Chondrocyte (in vitro differentiated cells): Measurements from ENCODE around the gene MYO5C. TPM values are rescaled to one million over a fixed set of nuclear protein-coding genes. Genes with fewer than 3 reads are reported as not detected.
"Not testable (repeated sequence)": the region's sequence is repeated elsewhere in the genome, so short reads cannot be mapped to it uniquely, and the experiment has no call there.

ENCODE experiments used
- DNase-seq: peaks from one replicate; pipeline ENCODE4 v3.0.0; 2021; ENCODE audit warnings: mixed read lengths, low spot score
- H3K27ac Mint-ChIP-seq: one replicate; pipeline ENCODE4 v1.8.0; 2021; ENCODE audit warnings: mild to moderate bottlenecking, moderate library complexity, mixed read lengths; ENCODE audit not compliant: unreplicated experiment
- H3K27me3 Mint-ChIP-seq: 2 replicates; pipeline ENCODE4 v1.8.0; 2021; ENCODE audit warnings: low read depth, mixed read lengths
- H3K36me3 Mint-ChIP-seq: 2 replicates; pipeline ENCODE4 v1.8.0; 2021; ENCODE audit warnings: low read depth, mixed read lengths
- H3K4me1 Mint-ChIP-seq: 2 replicates; pipeline ENCODE4 v1.8.0; 2021; ENCODE audit warnings: low read depth, mild to moderate bottlenecking, mixed read lengths
- H3K4me3 Mint-ChIP-seq: one replicate; pipeline ENCODE4 v1.8.0; 2021; ENCODE audit warnings: mild to moderate bottlenecking, moderate library complexity, mixed read lengths; ENCODE audit not compliant: unreplicated experiment
- H3K9me3 Mint-ChIP-seq: 2 replicates; pipeline ENCODE4 v1.8.0; 2021; ENCODE audit warnings: low read depth, mixed read lengths
- CTCF ChIP-seq: fragments of 200-600 bp; sonication (generic); IDR thresholded peaks from 2 replicates; pipeline ENCODE4 v1.5.0; 2021; ENCODE audit warnings: antibody characterized with exemption, mild to moderate bottlenecking, moderate library complexity
- total RNA-seq: library from RNA; stranded (reverse); gene quantifications from 3 replicates; pipeline ENCODE4 v1.2.1, GENCODE V29; 2021

Gene MYO5C
- total RNA-seq, 1 donor from 2014 or later, result 1.4 TPM

GRCh38 chr15:52179278-52180195 is 116.1 kb downstream of the MYO5C start:
- H3K4me1 Mint-ChIP-seq, result peaks cover 12% of the 10 kb centered on the region
- peak overlapping the region; percentile 84 for H3K4me3 Mint-ChIP-seq
- TF ChIP-seq CTCF, result no peak
- H3K27ac Mint-ChIP-seq, result peak overlapping the region; percentile 93
- no peaks in the 10 kb centered on the region for H3K36me3 Mint-ChIP-seq
- DNase-seq, result no peak
- H3K27me3 Mint-ChIP-seq, result no peaks in the 10 kb centered on the region
- no peaks in the 10 kb centered on the region for H3K9me3 Mint-ChIP-seq

GRCh38 chr15:52178765-52179164 is 116.8 kb downstream of the MYO5C start:
- no peak for DNase-seq
- TF ChIP-seq CTCF, result no peak
- peak overlapping the region; percentile 89 for H3K27ac Mint-ChIP-seq
- no peaks in the 10 kb centered on the region for H3K36me3 Mint-ChIP-seq
- H3K4me3 Mint-ChIP-seq, result peak overlapping the region; percentile 84
- H3K4me1 Mint-ChIP-seq, result peaks cover 12% of the 10 kb centered on the region
- no peaks in the 10 kb centered on the region for H3K9me3 Mint-ChIP-seq
- H3K27me3 Mint-ChIP-seq, result no peaks in the 10 kb centered on the region

- Mint-ChIP-seq H3K36me3 (no peaks in the 10 kb centered on the region), H3K9me3 (no peaks in the 10 kb centered on the region), H3K27ac (no peak overlapping the region), H3K27me3 (no peaks in the 10 kb centered on the region), H3K4me3 (no peak overlapping the region), H3K4me1 (peaks cover 10% of the 10 kb centered on the region)
- no peak for DNase-seq
- TF ChIP-seq CTCF, result no peak
These were observed 122.7 kb downstream of the MYO5C start for GRCh38 chr15:52172869-52173268.

GRCh38 chr15:52171807-52172206 is 123.8 kb downstream of the MYO5C start:
- DNase-seq, result no peak
- Mint-ChIP-seq H3K9me3 (no peaks in the 10 kb centered on the region), H3K4me1 (peaks cover 10% of the 10 kb centered on the region), H3K27me3 (no peaks in the 10 kb centered on the region), H3K36me3 (no peaks in the 10 kb centered on the region), H3K27ac (peak overlapping the region; percentile 68), H3K4me3 (no peak overlapping the region)
- TF ChIP-seq CTCF, result no peak

- Mint-ChIP-seq H3K9me3 (no peaks in the 10 kb centered on the region), H3K27ac (peak overlapping the region; percentile 61), H3K4me1 (peaks cover 10% of the 10 kb centered on the region), H3K36me3 (no peaks in the 10 kb centered on the region), H3K27me3 (no peaks in the 10 kb centered on the region), H3K4me3 (no peak overlapping the region)
- DNase-seq, result no peak
- TF ChIP-seq CTCF, result peak; percentile 30
These were observed 124.2 kb downstream of the MYO5C start for GRCh38 chr15:52171386-52171785.

- H3K4me3 Mint-ChIP-seq, H3K27ac Mint-ChIP-seq, H3K9me3 Mint-ChIP-seq, DNase-seq, H3K36me3 Mint-ChIP-seq, H3K27me3 Mint-ChIP-seq: not testable (repeated sequence)
- peaks cover 21% of the 10 kb centered on the region for H3K4me1 Mint-ChIP-seq
These were observed 125.4 kb downstream of the MYO5C start for GRCh38 chr15:52170199-52170598.

- H3K9me3 Mint-ChIP-seq, result peaks cover 12% of the 10 kb centered on the region
- H3K27me3 Mint-ChIP-seq, H3K4me3 Mint-ChIP-seq, DNase-seq, H3K36me3 Mint-ChIP-seq: not testable (repeated sequence)
- peak overlapping the region; percentile 80 for H3K27ac Mint-ChIP-seq
- peaks cover 36% of the 10 kb centered on the region for H3K4me1 Mint-ChIP-seq
These were observed 130.0 kb downstream of the MYO5C start for GRCh38 chr15:52165494-52166131.
